ELR (cell line): ENCODE data around the gene PDE9A.

ENCODE experiments used
- DNase-seq: peaks from one replicate; pipeline ENCODE4 v3.0.0-alpha.2; 2015; ENCODE audit warnings: low read depth

PDE9A gene

DNA sequence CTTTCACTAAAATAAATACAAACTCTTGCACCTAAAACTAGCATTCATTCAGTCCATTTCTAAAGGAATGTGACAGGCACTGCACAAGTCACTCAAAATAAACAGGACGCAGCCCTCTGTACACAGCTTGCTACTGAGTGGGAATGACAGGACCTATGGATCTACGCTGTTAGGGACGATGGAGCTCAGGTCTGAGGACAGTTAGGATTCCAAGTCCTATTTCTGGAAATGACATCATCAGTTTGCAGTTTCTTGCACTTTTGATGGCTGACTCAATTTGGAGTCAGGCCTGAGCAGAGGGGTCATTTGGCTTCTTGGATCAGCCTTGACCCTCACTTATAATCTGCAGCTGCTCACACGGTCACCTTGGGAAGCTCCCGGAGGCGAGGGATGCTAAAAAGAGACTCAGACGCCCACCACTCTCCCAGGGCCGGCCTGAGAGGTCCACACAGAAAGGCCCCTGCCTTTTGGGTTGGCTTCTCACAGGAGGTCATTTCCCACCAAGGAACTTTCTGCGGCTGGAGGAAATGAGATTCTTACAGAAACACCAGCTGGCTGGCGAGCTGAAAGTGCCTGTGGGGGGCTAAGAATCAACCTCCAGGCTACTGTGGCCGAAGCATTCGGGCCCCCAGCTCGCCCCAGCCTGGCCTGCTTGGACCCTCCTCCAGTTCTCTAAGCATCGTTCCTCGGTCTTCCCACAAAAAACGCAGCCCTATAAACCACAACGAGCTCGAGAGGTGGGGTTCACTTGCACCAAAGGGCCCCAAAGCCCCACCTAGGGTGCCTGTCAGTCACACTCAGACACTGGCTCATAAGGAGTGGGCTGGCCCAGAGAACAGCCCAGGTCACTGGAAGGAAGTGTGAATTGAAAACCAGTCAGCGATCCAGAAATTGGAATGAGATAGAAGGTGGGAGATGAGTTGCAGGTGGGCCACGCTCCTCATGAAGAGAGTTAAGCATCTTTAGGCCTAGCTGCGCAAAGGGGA is 8.9 kb upstream of the PDE9A start:
- peak; percentile 8 for DNase-seq

DNA sequence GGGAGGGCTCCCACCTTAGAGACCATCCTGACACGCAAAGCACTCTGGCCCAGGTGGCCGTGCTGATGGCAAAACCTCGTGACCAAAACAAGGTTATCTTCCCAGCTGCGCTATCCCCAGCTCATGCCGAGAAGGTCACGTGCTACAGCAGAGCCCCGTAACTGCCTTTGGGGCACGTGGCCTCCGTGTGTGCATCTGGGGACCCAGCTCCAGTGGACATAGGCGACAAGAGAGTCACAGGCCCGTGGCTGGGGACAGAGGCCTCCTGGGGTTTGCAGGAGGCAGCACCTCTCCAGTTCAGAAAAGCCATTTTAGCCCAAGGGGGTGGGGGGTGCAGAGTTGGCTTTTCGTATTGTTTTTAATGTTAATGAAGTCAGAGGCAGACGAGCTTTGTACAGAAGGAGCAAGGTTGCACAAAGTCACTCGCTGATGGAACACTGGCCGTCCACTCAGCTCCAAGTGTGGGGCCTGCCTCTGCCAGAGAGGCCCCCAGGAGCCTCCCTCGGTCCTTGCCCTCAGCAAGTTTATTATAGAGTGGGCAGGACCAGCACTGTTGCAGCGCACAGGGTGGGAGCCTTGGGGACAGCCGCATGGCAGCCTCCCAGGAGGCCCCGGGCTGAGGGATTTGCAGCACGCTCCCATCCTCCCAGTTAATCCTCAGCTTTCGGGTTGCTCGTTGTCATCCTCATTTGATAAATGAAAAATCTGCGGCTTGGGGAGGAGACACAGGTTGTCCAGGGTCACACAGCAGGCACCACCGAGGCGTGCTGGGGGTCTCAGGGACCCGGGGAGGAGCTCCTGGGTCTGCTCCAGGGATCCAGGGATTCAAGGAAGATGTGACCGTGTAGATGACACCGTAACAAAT is 8.0 kb upstream of the PDE9A start:
- no peak for DNase-seq

DNA sequence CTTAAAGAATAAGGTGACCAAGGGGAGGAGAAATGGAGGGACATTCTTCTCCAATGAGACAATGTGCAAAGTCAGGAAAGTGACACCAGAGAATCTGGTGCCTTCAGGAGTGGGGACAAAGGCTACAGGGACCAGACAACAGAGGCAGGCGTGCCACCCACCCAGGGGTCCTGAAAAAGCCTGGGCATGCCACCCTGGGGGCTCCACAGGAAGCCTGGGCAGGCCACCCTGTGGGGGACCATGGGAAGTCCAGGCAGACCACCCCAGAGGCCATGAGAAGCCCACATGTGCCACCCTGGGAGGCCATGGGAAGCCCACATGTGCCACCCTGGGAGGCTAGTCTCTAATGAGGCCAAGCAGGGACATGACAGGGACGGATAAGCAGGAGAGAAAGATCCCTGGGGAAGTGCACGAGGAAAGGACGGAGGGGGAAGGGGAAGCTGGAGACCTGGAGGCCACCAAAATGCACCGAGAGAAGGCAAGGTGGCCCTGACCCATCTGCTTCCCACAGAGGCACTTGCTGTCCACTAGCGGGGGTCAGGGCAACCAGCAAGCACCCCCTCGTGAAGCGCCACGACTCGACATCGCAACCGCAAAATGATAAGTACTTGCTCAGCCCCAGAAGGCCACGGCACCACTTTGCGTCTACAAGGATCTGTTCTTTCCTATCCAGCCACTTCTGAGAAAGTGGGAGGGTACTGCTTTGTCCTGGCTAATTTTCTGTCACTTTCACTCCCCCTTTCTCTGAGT is 7.2 kb upstream of the PDE9A start:
- no peak for DNase-seq

DNA sequence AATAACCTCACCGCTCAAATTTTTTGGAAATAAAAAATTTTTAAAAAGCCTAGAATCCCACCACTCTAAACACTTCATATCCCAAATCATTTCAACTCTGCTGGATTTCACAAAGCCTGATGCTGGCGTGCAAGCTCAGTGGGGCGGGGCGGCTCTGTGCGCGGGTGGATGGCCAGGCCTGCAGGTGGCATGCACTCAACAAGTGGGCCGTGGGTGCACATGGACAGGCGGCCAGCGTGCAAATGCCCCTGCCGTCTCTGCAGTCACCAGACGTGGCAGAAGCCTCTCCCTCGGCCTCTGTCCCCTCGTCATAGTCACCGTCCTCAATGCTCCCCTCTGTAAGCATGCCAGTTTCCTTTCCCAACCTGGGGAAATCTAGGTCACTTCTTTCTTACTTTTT is 6.6 kb upstream of the PDE9A start:
- no peak for DNase-seq

DNA sequence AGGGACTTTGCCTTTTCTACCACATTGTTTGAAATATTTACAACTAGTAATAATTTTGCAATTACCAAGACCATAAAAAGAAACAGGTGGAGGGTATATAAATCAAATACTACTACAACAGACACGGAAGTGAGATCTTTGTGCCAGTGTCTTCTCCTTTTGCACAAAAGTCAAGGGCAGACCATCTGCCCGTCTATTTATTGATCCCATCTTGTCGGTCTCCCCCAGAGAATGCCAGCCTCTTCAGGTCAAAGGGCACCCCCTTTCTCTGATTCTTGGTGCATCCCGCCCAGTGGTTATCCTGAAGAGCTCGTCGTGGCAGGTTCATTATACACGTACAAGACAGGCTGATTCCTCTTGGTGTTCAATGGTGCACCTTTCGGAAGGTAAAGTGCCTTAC is 4.8 kb upstream of the PDE9A start:
- DNase-seq: no peak

DNA sequence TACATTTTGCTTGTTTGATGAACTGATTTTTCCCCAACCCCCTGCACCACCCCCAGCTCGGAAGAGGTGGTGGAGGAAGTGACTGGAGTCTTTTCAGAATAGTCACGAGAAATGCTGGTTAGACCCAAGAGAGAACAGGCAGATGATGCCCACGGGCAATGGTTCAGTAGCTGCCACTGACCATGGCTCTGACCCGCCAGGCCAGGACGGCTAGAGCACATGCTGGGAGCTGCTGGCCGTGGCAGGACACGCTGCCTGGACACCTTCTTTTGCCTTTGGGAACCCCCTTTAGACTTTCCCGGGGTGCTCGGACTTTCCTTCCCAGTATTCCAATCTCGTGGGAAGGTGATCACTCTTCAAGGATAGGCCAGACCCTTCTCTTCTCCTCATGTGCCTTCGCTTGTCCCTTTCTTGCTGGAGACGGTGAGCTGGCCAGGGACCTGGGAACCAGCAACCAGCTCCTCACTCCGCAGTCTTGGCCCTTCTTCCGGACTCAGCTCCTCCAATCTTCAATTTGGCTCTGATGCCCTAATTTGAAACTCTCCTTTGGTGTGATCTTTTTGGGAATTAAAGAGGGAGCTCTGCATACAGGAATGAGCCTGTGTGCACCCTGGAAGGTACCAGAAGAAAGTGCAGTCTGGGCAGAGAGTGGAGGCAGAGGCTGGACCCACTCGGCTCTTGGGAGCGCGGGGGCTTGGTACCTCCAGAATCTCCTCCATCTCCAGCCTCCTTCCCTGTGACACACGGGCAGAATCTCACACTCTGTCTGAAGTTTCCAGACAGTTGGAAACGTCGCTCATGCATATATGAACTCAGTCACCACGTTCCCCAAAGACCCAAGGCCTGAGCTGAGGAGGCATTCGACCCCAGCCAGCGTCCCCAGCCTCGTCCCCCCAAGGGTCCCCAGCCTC is 4.0 kb upstream of the PDE9A start:
- DNase-seq: no peak

DNA sequence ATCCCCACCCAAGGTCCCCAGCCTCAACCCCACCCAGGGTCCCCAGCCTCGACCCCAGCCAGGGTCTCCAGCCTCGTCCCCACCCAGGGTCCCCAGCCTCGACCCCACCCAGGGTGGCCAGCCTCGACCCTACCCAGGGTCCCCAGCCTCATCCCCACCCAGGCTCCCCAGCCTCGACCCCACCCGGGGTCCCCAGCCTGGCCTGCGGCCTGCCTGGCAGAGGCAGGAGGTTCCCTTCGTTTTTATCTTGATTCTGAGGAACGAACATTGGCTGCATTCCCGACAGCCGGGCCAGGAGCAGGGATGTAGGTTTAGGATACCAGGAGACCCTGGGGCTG is 3.4 kb upstream of the PDE9A start:
- DNase-seq: no peak

DNA sequence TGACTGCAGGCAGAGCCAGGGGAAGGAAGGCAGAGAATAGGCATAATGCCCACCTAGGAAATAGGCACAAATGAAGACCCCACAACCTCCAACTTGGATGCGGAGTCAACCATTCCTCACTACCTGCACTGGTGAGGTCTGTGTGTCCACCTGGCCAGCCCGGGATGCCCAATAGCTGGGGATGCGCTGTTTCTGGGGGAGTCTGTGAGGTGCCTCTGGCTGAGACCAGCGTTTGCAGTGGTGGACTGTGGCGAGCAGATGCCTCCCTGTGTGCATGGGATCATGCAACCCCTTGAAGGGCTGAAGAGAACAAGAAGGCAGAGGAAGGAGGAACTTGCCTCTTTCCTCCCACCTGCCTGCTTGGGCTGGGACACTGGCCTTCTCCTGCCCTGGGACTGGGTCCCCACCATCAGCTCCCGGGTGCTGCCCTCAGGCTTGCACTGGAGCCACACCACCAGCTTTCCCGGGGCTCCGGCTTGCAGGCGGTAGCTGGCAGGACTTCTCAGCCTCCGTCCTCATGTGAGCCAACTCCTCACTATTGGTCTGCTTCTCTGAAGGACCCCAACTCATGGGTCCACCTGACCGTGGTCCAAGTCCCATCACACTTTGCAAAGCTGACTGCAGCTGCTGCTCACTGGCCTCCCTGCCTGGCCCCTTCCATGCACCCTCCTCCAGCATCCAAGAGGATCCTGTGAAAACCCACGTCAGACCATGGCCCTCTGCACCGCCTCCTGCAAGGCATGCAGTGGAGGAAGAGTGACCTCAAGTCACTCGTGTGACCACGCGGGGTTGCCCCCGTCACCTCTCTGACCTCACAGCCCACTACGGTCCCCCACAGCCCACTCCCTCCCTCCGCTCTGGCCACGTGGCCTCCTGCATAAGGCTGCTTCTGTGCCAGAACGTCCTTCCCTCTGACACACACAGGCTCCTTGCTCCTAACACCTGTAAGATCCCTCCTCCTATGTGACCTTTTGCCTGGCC is 2.7 kb upstream of the PDE9A start:
- no peak for DNase-seq

DNA sequence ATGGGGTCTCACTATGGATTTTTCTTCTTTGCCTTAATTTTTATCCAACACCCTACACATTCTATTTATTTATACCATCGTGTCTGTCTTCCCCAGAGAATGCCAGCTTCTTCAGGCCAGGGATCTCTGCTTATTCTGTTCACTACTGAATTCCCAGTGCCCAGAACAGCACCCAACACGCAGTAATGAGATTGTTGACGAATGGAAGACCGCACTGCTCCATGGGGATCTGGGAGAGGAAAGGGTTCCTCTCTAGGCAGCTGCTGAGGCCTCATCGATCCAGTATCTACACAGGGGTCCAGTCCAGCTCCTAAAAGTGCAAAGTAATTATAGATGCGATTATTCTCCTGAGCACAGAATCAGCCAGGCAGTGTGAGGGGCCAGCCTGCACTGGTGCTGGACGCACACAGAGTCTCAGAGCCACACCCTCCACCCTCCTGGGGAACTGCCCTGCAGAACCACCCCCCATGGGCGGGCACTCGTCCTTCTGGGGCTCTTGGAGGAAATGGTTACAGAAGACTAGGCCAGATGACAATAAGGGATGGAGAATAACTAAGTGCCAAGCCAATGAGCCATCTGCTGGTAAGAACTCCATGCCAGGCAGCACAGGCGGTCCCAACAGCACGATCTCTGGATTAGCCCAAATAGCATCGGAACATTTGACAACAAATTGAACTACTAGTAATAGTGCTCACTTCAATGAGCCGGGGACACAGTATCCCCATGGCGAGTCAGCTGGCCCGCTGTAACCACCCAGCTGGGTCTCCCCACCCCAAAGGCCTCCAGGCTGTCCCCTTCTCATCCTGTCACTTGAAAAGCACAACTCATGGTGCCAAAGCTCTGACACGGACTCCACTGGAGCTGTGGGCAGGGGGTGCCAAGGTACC is 1.7 kb upstream of the PDE9A start:
- DNase-seq: no peak

DNA sequence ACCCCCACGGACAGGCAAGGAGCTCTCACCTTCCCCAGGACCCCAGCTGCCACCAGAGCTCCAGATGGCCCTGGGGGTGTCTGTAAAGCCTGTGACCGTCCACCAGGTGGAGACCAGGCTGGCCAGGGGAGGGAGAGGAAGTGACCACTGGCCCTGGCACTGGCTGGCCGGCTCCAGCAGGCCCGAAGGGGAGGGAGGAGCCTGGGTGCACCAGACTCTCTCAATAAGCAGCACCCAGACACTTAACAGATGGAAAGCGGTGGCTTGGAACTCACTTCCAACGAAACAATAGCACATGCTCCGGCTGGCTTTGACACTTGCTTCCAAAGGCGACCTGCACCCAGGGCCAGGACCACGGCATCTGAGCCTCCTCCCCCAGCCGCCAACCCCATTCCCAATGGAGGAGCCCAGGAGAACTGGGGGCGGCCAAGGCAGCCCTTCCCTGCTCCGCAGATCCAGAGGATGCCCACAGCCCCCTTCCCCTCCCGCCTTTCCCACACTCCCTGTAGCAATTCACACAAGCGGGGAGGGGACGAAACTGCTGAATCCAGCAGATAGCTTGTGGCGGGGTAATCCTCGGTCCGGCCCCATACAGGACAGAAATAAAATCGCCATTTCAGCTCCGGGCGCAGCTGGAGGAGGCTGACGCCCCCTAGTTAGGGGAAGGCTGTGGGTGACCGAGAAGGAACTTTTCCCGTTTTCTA is 742 bp upstream of the PDE9A start:
- peak; percentile 54 for DNase-seq

DNA sequence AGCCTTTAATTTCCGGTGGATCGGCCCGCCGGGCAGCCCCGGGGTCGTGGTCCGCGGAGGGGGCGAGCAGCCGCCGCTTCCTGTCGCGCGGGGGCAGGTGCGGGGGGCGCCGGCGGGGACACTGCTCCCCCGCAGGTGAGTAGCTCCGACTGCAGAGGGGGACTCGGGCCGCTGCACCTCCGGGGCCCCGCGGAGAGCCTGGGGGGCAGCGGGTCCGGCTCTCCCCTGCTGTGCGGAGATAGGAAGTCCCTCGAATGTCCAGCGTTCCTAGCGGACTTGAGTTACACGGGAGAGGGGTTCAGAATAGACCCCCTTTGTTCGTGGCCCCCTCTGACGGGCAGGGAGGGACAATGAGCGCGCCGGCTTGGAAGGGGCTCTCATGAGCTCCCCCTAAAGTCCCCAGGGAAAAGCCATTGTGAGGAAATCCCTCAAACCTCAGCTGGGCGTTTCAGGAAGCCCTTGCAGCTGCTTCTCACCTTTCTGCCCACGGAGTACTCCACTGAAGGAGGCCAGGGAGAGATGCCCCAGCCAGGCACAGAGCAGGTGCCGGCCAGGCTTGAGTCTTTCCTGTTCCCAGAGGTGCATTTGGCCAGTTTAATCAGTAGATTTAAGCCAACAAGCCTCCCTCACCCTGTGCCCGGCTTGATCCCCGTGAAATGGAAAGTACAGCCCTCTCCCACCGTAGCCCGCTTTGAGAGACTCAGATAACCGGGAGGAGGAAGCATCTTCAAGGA is 925 bp downstream of the PDE9A start:
- peak; percentile 15 for DNase-seq

DNA sequence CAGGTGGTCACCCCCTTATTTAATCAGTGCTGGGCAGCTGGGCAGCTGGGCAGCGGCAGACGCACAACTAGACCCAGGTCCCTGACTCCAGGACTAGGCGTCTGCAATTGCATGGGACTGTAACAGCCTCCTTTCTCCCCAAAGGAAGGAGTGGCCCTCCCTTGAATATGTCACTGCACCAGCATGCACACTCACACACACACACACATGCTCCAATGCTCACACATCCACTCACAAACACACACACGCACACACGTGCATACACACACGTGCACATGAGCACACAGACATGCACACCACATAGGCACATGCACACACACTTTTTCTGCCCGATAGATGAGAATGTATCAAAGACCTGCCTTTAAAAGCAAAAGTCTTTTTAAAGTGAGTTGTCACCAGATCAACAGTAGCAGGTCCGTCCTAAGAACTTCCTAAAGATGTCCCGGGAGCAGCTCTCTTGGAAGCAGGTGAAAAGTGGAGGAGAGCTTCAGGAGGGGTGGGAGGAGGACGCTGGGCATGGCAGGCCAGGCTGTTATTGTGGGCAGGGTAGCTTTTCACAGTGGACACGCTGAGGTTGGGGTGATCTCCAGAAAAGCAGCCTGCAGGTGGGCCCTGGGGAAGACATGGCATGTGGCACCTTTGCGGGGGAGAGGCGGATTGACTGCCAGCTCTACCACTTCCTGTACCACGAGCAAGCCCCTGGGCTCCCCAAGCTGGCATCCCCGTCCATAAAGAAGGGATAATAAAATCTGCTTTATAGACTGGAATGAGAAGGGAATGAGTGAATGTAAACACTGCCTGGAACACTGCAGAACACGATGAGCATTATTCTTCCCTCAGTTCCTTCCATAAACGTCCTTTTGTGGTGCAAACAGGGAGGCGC is 1.7 kb downstream of the PDE9A start:
- DNase-seq: no peak

DNA sequence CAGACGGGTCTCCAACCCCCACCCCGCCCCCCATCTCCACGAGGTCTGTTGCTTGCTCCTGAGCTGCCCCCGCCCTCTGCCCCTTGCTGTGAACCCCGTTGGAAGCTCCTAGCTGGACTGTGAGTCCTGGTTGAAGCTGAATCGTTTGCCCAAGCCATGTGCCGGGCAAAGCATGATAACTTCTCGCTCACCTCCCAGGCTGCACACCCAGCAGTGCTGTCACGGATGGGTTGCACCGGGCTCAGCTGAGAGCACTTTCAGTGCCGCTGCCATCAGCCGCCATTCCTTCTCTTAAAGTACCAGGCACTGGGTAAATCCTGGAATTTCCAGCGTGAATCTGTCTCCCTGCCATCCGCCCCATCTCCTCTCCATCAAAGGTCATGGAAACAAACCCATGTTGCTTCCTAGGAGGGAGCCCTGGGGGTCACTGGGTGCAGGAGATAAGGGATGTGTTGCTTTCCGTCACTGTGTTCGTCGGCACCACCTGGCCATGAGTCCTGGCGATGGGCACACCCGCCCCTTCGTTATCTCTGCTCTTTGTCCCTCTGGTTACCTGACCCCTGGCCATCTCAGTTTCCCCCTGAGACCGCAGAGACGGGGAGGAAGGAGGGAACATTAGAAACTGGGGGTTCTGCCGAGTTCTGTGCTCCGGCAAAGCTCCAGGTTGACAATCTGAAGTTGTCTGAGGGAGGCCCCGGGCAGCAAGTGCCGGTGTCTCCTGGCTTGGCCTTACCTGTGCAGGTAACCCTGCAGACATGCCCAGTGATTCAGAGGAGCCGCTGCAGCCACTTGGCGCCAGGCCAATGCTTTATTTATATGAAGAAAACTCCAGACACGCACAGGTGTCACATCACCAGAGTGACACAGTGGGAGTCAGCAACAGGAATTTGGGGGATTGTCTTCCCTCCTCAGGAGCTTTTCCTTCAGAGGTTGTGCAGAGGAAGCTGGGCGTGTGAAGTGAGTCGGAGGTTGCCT is 2.7 kb downstream of the PDE9A start:
- DNase-seq: no peak

DNA sequence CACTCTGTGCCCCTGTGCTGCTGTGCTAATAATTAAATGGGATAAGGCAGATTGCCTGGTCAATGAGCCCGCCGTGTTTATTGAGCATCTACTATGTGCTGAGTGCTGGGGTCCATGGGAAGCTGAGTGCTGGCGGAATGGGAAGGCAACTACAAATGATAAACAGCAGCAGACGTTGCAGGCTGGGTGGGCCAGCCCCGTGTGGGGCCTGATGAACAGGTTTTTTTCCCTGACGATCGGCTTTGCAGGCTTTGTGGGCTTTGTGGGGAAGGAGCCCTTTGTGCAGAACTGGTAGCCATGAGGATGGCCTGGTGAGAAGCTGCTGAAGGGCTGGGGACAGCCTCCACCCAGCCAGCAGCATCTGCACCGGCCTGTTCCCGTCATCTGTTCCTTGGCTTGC is 3.5 kb downstream of the PDE9A start:
- no peak for DNase-seq

DNA sequence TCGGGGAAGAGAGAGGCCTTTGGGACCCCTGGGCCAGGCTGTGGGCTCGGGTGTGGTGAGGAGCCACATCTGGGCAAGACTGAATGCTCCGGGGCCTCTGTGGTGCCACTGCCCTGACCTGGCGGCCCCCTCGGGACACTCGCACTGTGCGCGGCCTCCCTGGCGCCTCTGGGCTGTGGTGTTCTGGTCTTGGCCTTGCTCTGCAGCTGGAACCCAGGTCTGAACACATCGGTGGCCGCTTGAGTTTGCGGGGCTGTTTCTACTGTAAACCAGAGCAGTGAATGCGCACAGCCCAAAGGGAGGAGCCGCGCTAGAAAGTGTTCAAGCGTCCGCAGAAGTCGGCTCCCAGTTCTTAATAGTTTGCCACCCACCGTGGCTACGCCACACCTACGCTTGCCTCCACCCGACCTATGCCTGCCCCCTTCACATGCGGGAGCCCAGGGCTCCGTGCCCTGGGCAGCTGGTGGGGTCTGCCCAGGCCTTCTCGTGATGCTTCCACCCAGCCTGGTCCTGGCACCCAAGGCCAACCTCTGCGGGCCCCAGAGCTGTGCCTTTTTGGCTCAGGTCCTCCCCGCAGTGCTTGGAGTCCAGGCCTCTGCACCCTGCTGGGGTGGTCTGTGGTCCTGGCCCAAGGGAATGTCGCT is 4.4 kb downstream of the PDE9A start:
- no peak for DNase-seq
